ENCODE results near the gene SLIT1.

DNA sequence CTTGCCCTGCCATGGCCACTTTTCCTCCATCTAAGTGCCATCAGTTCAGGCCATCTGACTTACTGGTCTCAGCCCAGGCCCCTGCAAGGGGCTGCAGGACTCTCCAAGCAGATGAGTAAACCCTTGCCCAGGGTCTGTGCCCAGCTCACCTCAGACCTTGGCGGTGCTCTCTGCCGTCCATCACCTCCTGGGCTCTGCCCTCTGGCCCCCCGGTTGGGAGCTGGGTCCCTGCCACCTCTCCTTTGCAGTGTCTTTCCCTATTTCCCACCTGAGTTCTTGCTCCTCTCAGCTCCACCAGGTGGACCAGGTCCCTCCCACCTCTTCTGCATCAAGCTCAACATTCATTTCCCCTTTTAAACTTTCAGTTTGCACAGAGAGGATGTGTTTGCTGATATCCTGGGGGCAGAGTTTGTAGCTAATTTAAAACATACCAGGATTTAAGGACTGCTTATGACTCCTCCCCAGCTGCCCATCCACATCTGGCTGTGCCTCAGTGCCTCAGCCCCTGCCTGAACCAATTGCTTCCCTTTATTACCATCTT is 135.5 kb downstream of the SLIT1 start:
- TF ChIP-seq POLR2A (IDR thresholded peaks at IDR 0.05; ENCODE audit: low read depth, low read length) = no peak
- no peak for TF ChIP-seq POLR2AphosphoS5 (IDR thresholded peaks at IDR 0.05; ENCODE audit: low read depth, low read length)

Data from GM12892 (cell line).